Activated CD8-positive, alpha-beta memory T cell treated with anti-CD3 and anti-CD28 coated beads for 36 hours (primary cell): ENCODE data around the gene AKAIN1. TPM values are rescaled to one million over a fixed set of nuclear protein-coding genes. Genes with fewer than 3 reads are reported as not detected.

Experiments used
- CTCF ChIA-PET: fragments of 350-600 bp; sonication (Branson Sonifier 250); formaldehyde crosslinking; loops from one replicate; lab custom pipeline; 2021; ENCODE audit warnings: antibody characterized with exemption; lab: Charles Lee
- POLR2A ChIA-PET: fragments of 350-600 bp; sonication (Branson Sonifier 250); formaldehyde crosslinking; loops from one replicate; lab custom pipeline; 2021; ENCODE audit warnings: antibody characterized with exemption; lab: Charles Lee
- total RNA-seq, 2 experiments: library from RNA; stranded (reverse); gene quantifications; one replicate each; pipeline ENCODE4 v1.2.3, GENCODE V29; 2021

The AKAIN1 gene
- total RNA-seq, 2 experiments from 2014 or later, result not detected

GRCh38 chr18:5166606-5167280, 30.3 kb downstream of the AKAIN1 start:
- CTCF ChIA-PET, result no interaction called here
- POLR2A ChIA-PET, result no interaction called here

- ChIA-PET CTCF (no interaction called here), POLR2A (no interaction called here)
Measured at GRCh38 chr18:5164903-5165302, 32.2 kb downstream of the AKAIN1 start.

GRCh38 chr18:5162111-5162510, 34.9 kb downstream of the AKAIN1 start:
- ChIA-PET POLR2A (no interaction called here), CTCF (no interaction called here)

GRCh38 chr18:5159080-5159479, 38.0 kb downstream of the AKAIN1 start:
- ChIA-PET POLR2A (interaction anchor here (0.6 kb wide), 1 partner anchor 54 kb away, joined by 3 read pairs; no protein-coding TSS in a partner anchor), CTCF (no interaction called here)

GRCh38 chr18:5158587-5158986, 38.5 kb downstream of the AKAIN1 start:
- POLR2A ChIA-PET, result interaction anchor here (0.6 kb wide), 1 partner anchor 54 kb away, joined by 3 read pairs; no protein-coding TSS in a partner anchor
- CTCF ChIA-PET, result no interaction called here

GRCh38 chr18:5158172-5158571, 38.9 kb downstream of the AKAIN1 start:
- ChIA-PET POLR2A (no interaction called here), CTCF (no interaction called here)

GRCh38 chr18:5155907-5156287, 41.2 kb downstream of the AKAIN1 start:
- ChIA-PET POLR2A (no interaction called here), CTCF (no interaction called here)

- CTCF ChIA-PET, result no interaction called here
- POLR2A ChIA-PET, result no interaction called here
Measured at GRCh38 chr18:5155218-5155906, 41.7 kb downstream of the AKAIN1 start.

GRCh38 chr18:5152343-5153020, 44.6 kb downstream of the AKAIN1 start:
- ChIA-PET POLR2A (no interaction called here), CTCF (no interaction called here)

GRCh38 chr18:5150894-5151293, 46.2 kb downstream of the AKAIN1 start:
- CTCF ChIA-PET, result no interaction called here

GRCh38 chr18:5146093-5146492, 51.0 kb downstream of the AKAIN1 start:
- ChIA-PET POLR2A (no interaction called here), CTCF (no interaction called here)

More at GRCh38 chr18:5150894-5151293, 46.2 kb downstream of the AKAIN1 start:
- POLR2A ChIA-PET, result no interaction called here

GRCh38 chr18:5145168-5145825, 51.8 kb downstream of the AKAIN1 start:
- ChIA-PET POLR2A (no interaction called here), CTCF (no interaction called here)

GRCh38 chr18:5144629-5145028, 52.4 kb downstream of the AKAIN1 start:
- ChIA-PET CTCF (no interaction called here), POLR2A (no interaction called here)

GRCh38 chr18:5142859-5143258, 54.2 kb downstream of the AKAIN1 start:
- POLR2A ChIA-PET, result no interaction called here

GRCh38 chr18:5142131-5142530, 54.9 kb downstream of the AKAIN1 start:
- ChIA-PET POLR2A (no interaction called here), CTCF (no interaction called here)

More at GRCh38 chr18:5142859-5143258, 54.2 kb downstream of the AKAIN1 start:
- CTCF ChIA-PET, result no interaction called here

- POLR2A ChIA-PET, result no interaction called here
- CTCF ChIA-PET, result no interaction called here
Measured at GRCh38 chr18:5137261-5137660, 59.8 kb downstream of the AKAIN1 start.

GRCh38 chr18:5132987-5133386, 64.1 kb downstream of the AKAIN1 start:
- ChIA-PET CTCF (no interaction called here), POLR2A (no interaction called here)

GRCh38 chr18:5122272-5122671, 74.8 kb downstream of the AKAIN1 start:
- CTCF ChIA-PET, result interaction anchor here (1.1 kb wide), 1 partner anchor 91 kb away, joined by 9 read pairs; no protein-coding TSS in a partner anchor
- POLR2A ChIA-PET, result no interaction called here

GRCh38 chr18:5110266-5110665, 86.8 kb downstream of the AKAIN1 start:
- ChIA-PET POLR2A (no interaction called here), CTCF (no interaction called here)

GRCh38 chr18:5107988-5108387, 89.1 kb downstream of the AKAIN1 start:
- ChIA-PET CTCF (no interaction called here), POLR2A (no interaction called here)
